ENCODE results near the gene ZDHHC1. TPM values are rescaled to one million over a fixed set of nuclear protein-coding genes. Genes with fewer than 3 reads are reported as not detected.

Gene ZDHHC1
- total and polyA plus RNA-seq, 2 of the 13 experiments (the other 11 are each of a cell fraction or from before 2014, with no cell fraction given) = 0.51 to 1.1 TPM

- TF ChIP-seq ZSCAN21 (CRISPR knock-in tag; IDR thresholded peaks at IDR 0.05; ENCODE audit: borderline replicate concordance) (no peak), ARNT (IDR thresholded peaks at IDR 0.05) (no peak), NCOA1 (CRISPR knock-in tag; IDR thresholded peaks at IDR 0.05) (no peak), PPARG (CRISPR knock-in tag; conservative IDR thresholded peaks at IDR 0.05) (no peak), KIAA2018 (CRISPR knock-in tag; IDR thresholded peaks at IDR 0.05; ENCODE audit: borderline replicate concordance) (no peak), IKZF1 (IDR thresholded peaks at IDR 0.05) (no peak), FOXA1 (IDR thresholded peaks at IDR 0.05) (no peak), FOXA1 (CRISPR knock-in tag; IDR thresholded peaks at IDR 0.05) (no peak), AHDC1 (CRISPR knock-in tag; IDR thresholded peaks at IDR 0.05; ENCODE audit: borderline replicate concordance) (no peak), TFDP1 (CRISPR knock-in tag; IDR thresholded peaks at IDR 0.05; ENCODE audit: borderline replicate concordance) (no peak), ZNF784 (CRISPR knock-in tag; IDR thresholded peaks at IDR 0.05; ENCODE audit: borderline replicate concordance) (no peak), ZNF432 (CRISPR knock-in tag; IDR thresholded peaks at IDR 0.05; ENCODE audit: borderline replicate concordance) (no peak), ZNF543 (CRISPR knock-in tag; IDR thresholded peaks at IDR 0.05) (no peak), KDM2A (CRISPR knock-in tag; IDR thresholded peaks at IDR 0.05; ENCODE audit: borderline replicate concordance, low read depth) (peak; percentile 44; the same call in 1 of the 2 replicates)
Observed at GRCh38 chr16:67393111-67393787, 23.0 kb downstream of the ZDHHC1 start, which contains the start of gene TPPP3 (continued).

Measured in HepG2 (cell line).